ENCODE measurements around the gene MEGF11. TPM values are rescaled to one million over a fixed set of nuclear protein-coding genes. Genes with fewer than 3 reads are reported as not detected.

The MEGF11 gene
- total RNA-seq, 3 donors from 2014 or later, result not detected

GRCh38 chr15:66096688-66097058 lies 156.9 kb downstream of the MEGF11 start:
- Mint-ChIP-seq H3K4me1 (ENCODE audit: low read depth) (peaks cover 3% of the 10 kb centered on the region), H3K36me3 (ENCODE audit: insufficient read depth) (no peaks in the 10 kb centered on the region), H3K9me3 (no peaks in the 10 kb centered on the region), H3K4me3 (no peak overlapping the region), H3K27me3 (ENCODE audit: low read depth) (peaks cover 6% of the 10 kb centered on the region)
- ATAC-seq, result no peak
- no peak for DNase-seq

- Mint-ChIP-seq H3K4me1 (ENCODE audit: low read depth) (no peaks in the 10 kb centered on the region), H3K27me3 (ENCODE audit: low read depth) (peaks cover 6% of the 10 kb centered on the region), H3K9me3 (no peaks in the 10 kb centered on the region), H3K36me3 (ENCODE audit: insufficient read depth) (no peaks in the 10 kb centered on the region), H3K4me3 (no peak overlapping the region)
- DNase-seq (no peak), ATAC-seq (no peak)
Measured at GRCh38 chr15:66095871-66096687, 157.5 kb downstream of the MEGF11 start.

GRCh38 chr15:66094331-66094730 lies 159.2 kb downstream of the MEGF11 start:
- no peak for DNase-seq
- H3K27me3 Mint-ChIP-seq (ENCODE audit: low read depth), result peaks cover 6% of the 10 kb centered on the region
- H3K9me3 Mint-ChIP-seq, result no peaks in the 10 kb centered on the region
- no peaks in the 10 kb centered on the region for H3K4me1 Mint-ChIP-seq (ENCODE audit: low read depth)
- ATAC-seq, result no peak
- H3K36me3 Mint-ChIP-seq (ENCODE audit: insufficient read depth), result no peaks in the 10 kb centered on the region
- no peak overlapping the region for H3K4me3 Mint-ChIP-seq

GRCh38 chr15:66092053-66093016 lies 161.2 kb downstream of the MEGF11 start:
- Mint-ChIP-seq H3K4me1 (ENCODE audit: low read depth) (no peaks in the 10 kb centered on the region), H3K9me3 (no peaks in the 10 kb centered on the region), H3K36me3 (ENCODE audit: insufficient read depth) (no peaks in the 10 kb centered on the region), H3K27me3 (ENCODE audit: low read depth) (peaks cover 6% of the 10 kb centered on the region), H3K4me3 (no peak overlapping the region)
- ATAC-seq (no peak), DNase-seq (no peak)

GRCh38 chr15:66089509-66089908 lies 164.0 kb downstream of the MEGF11 start:
- Mint-ChIP-seq H3K36me3 (ENCODE audit: insufficient read depth) (no peaks in the 10 kb centered on the region), H3K4me1 (ENCODE audit: low read depth) (no peaks in the 10 kb centered on the region), H3K4me3 (no peak overlapping the region), H3K9me3 (no peaks in the 10 kb centered on the region), H3K27me3 (ENCODE audit: low read depth) (peaks cover 6% of the 10 kb centered on the region)
- DNase-seq, result no peak
- ATAC-seq, result no peak

- Mint-ChIP-seq H3K27me3 (ENCODE audit: low read depth) (peaks cover 9% of the 10 kb centered on the region), H3K9me3 (no peaks in the 10 kb centered on the region), H3K4me3 (no peak overlapping the region), H3K36me3 (ENCODE audit: insufficient read depth) (no peaks in the 10 kb centered on the region), H3K4me1 (ENCODE audit: low read depth) (no peaks in the 10 kb centered on the region)
- ATAC-seq (no peak), DNase-seq (no peak)
Measured at GRCh38 chr15:66089049-66089448, 164.5 kb downstream of the MEGF11 start.

- no peaks in the 10 kb centered on the region for H3K36me3 Mint-ChIP-seq (ENCODE audit: insufficient read depth)
- DNase-seq (no peak), ATAC-seq (no peak)
- H3K9me3 Mint-ChIP-seq, result no peaks in the 10 kb centered on the region
- H3K4me1 Mint-ChIP-seq (ENCODE audit: low read depth), result no peaks in the 10 kb centered on the region
- H3K4me3 Mint-ChIP-seq, result no peak overlapping the region
- H3K27me3 Mint-ChIP-seq (ENCODE audit: low read depth), result peaks cover 16% of the 10 kb centered on the region
Measured at GRCh38 chr15:66085128-66085527, 168.4 kb downstream of the MEGF11 start.

- peaks cover 16% of the 10 kb centered on the region for H3K27me3 Mint-ChIP-seq (ENCODE audit: low read depth)
Measured at GRCh38 chr15:66084704-66085103, 168.8 kb downstream of the MEGF11 start.

GRCh38 chr15:66080717-66081398 lies 172.7 kb downstream of the MEGF11 start:
- H3K27me3 Mint-ChIP-seq (ENCODE audit: low read depth), result peaks cover 29% of the 10 kb centered on the region
- DNase-seq (no peak), ATAC-seq (no peak)
- no peaks in the 10 kb centered on the region for H3K36me3 Mint-ChIP-seq (ENCODE audit: insufficient read depth)
- H3K4me3 Mint-ChIP-seq, result no peak overlapping the region
- no peaks in the 10 kb centered on the region for H3K4me1 Mint-ChIP-seq (ENCODE audit: low read depth)
- no peaks in the 10 kb centered on the region for H3K9me3 Mint-ChIP-seq

More at GRCh38 chr15:66084704-66085103, 168.8 kb downstream of the MEGF11 start:
- ATAC-seq (no peak), DNase-seq (no peak)
- no peaks in the 10 kb centered on the region for H3K36me3 Mint-ChIP-seq (ENCODE audit: insufficient read depth)
- no peaks in the 10 kb centered on the region for H3K9me3 Mint-ChIP-seq
- H3K4me1 Mint-ChIP-seq (ENCODE audit: low read depth), result no peaks in the 10 kb centered on the region
- no peak overlapping the region for H3K4me3 Mint-ChIP-seq

GRCh38 chr15:66078929-66079275 lies 174.6 kb downstream of the MEGF11 start:
- Mint-ChIP-seq H3K36me3 (ENCODE audit: insufficient read depth) (no peaks in the 10 kb centered on the region), H3K4me1 (ENCODE audit: low read depth) (no peaks in the 10 kb centered on the region), H3K27me3 (ENCODE audit: low read depth) (peaks cover 24% of the 10 kb centered on the region), H3K4me3 (no peak overlapping the region), H3K9me3 (no peaks in the 10 kb centered on the region)
- no peak for ATAC-seq
- DNase-seq, result no peak

GRCh38 chr15:66078196-66078928 lies 175.2 kb downstream of the MEGF11 start:
- H3K4me1 Mint-ChIP-seq (ENCODE audit: low read depth), result no peaks in the 10 kb centered on the region
- no peak for DNase-seq
- ATAC-seq, result no peak
- H3K9me3 Mint-ChIP-seq, result no peaks in the 10 kb centered on the region
- peaks cover 23% of the 10 kb centered on the region for H3K27me3 Mint-ChIP-seq (ENCODE audit: low read depth)
- H3K4me3 Mint-ChIP-seq, result no peak overlapping the region
- H3K36me3 Mint-ChIP-seq (ENCODE audit: insufficient read depth), result no peaks in the 10 kb centered on the region

GRCh38 chr15:66077320-66077663 lies 176.3 kb downstream of the MEGF11 start:
- H3K27me3 Mint-ChIP-seq (ENCODE audit: low read depth), result peaks cover 18% of the 10 kb centered on the region
- H3K4me1 Mint-ChIP-seq (ENCODE audit: low read depth), result no peaks in the 10 kb centered on the region
- no peaks in the 10 kb centered on the region for H3K9me3 Mint-ChIP-seq
- no peak for DNase-seq
- H3K4me3 Mint-ChIP-seq, result no peak overlapping the region
- no peaks in the 10 kb centered on the region for H3K36me3 Mint-ChIP-seq (ENCODE audit: insufficient read depth)
- no peak for ATAC-seq

- no peaks in the 10 kb centered on the region for H3K36me3 Mint-ChIP-seq (ENCODE audit: insufficient read depth)
- DNase-seq (no peak), ATAC-seq (no peak)
- no peaks in the 10 kb centered on the region for H3K9me3 Mint-ChIP-seq
- no peak overlapping the region for H3K4me3 Mint-ChIP-seq
- H3K27me3 Mint-ChIP-seq (ENCODE audit: low read depth), result peaks cover 21% of the 10 kb centered on the region
- H3K4me1 Mint-ChIP-seq (ENCODE audit: low read depth), result no peaks in the 10 kb centered on the region
Measured at GRCh38 chr15:66076591-66077319, 176.8 kb downstream of the MEGF11 start.
